ENCODE data around the gene THOC6. TPM values are rescaled to one million over a fixed set of nuclear protein-coding genes. Genes with fewer than 3 reads are reported as not detected.
A peak's percentile ranks its signal among the peaks of the same experiment; 100 is the strongest.

The THOC6 gene
- total RNA-seq, 4 donors from 2014 or later, result 16.5 to 19.1 (median 17.6) TPM

GRCh38 chr16:3010510-3010909, 13.3 kb upstream of the THOC6 start:
- no peaks in the 10 kb centered on the region for H3K36me3 ChIP-seq
- DNase-seq, result no peak
- intact Hi-C loops (cut with DNase I), result no loop called here
- H3K27me3 ChIP-seq, result no peaks in the 10 kb centered on the region
- TF ChIP-seq POLR2A (IDR thresholded peaks at IDR 0.05), result no peak
- TF ChIP-seq, protein P1, sequence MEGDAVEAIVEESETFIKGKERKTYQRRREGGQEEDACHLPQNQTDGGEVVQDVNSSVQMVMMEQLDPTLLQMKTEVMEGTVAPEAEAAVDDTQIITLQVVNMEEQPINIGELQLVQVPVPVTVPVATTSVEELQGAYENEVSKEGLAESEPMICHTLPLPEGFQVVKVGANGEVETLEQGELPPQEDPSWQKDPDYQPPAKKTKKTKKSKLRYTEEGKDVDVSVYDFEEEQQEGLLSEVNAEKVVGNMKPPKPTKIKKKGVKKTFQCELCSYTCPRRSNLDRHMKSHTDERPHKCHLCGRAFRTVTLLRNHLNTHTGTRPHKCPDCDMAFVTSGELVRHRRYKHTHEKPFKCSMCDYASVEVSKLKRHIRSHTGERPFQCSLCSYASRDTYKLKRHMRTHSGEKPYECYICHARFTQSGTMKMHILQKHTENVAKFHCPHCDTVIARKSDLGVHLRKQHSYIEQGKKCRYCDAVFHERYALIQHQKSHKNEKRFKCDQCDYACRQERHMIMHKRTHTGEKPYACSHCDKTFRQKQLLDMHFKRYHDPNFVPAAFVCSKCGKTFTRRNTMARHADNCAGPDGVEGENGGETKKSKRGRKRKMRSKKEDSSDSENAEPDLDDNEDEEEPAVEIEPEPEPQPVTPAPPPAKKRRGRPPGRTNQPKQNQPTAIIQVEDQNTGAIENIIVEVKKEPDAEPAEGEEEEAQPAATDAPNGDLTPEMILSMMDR (IDR thresholded peaks at IDR 0.05), result no peak
- H3K9me3 ChIP-seq, result no peaks in the 10 kb centered on the region
- peaks cover 9 to 16% of the 10 kb centered on the region in 2 donors for H3K4me1 ChIP-seq
- H3K4me3 ChIP-seq (replicated peaks in 1 of 3), result no peak overlapping the region
- no peak overlapping the region for H3K27ac ChIP-seq
- WGBS, 2 donors, result 93 to 96% methylated on average over 8 of the region's 8 CpGs

- no peak overlapping the region for H3K27ac ChIP-seq
- no peak overlapping the region for H3K4me3 ChIP-seq (replicated peaks in 1 of 3)
- H3K9me3 ChIP-seq, result no peaks in the 10 kb centered on the region
- peaks cover 9 to 16% of the 10 kb centered on the region in 2 donors for H3K4me1 ChIP-seq
- TF ChIP-seq POLR2A (IDR thresholded peaks at IDR 0.05), result no peak
- TF ChIP-seq, protein P1 (IDR thresholded peaks at IDR 0.05), result no peak
- peak; percentile 38 to 44 for DNase-seq
- no peaks in the 10 kb centered on the region for H3K36me3 ChIP-seq
- 14 to 15% methylated on average over 14 of the region's 19 CpGs for WGBS, 2 donors
- intact Hi-C loops (cut with DNase I), result no loop called here
- H3K27me3 ChIP-seq, result no peaks in the 10 kb centered on the region
Measured at GRCh38 chr16:3012246-3012645, 11.6 kb upstream of the THOC6 start.

DNA sequence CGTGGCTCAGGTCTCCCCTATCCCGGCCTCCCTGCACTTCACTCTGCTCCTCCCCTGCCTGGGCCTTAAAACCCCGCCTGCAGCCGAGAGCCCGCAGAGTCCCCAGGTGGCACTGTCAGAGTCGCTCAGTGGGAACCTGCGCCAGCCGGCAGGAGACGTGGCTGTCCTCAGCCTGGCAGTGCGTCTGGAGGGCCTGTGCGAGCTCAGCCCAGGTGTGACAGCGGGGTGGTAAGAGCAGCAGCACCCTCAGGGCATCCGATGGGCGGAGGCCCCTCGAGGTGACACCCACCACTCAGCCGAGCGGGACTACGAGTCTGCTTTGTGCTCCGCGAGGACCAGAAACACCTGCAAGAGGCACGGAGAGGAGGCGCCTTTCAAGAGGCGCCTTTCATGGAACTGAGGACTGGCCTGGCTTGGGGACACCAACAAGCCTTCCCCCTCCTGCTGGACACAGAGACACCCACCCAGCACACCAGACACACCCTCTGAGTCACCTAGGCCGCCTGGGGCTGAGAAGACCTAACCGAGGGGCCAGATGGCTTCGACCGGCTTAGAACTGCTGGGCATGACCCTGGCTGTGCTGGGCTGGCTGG, 10.9 kb upstream of the THOC6 start, which contains the start of gene CLDN9:
Gene CLDN9, plus strand, starts transcription at position 96 of the 593 bp plus-strand sequence. Its CDS starts 440 bp downstream, at position 536.
- H3K27me3 ChIP-seq, result no peaks in the 10 kb centered on the region
- TF ChIP-seq, protein P1 (IDR thresholded peaks at IDR 0.05), result peak in 2 of 6 experiments; percentile 9 to 14
- TF ChIP-seq POLR2A (IDR thresholded peaks at IDR 0.05), result peak in 1 of 2 donors; percentile 44
- DNase-seq, result peak; percentile 77 to 85
- H3K4me3 ChIP-seq (replicated peaks in 1 of 3), result no peak within 1 kb of the TSS
- 20 to 42% methylated on average over 8 to 14 of the region's 27 CpGs for WGBS, 2 donors
- peaks cover 11 to 17% of the 10 kb centered on the region in 2 donors for H3K4me1 ChIP-seq
- no peak within 1 kb of the TSS for H3K27ac ChIP-seq
- intact Hi-C loops (cut with DNase I), result no loop called here
- no peaks in the 10 kb centered on the region for H3K36me3 ChIP-seq
- no peaks in the 10 kb centered on the region for H3K9me3 ChIP-seq

GRCh38 chr16:3013491-3013951, 10.3 kb upstream of the THOC6 start:
- TF ChIP-seq, protein P1 (IDR thresholded peaks at IDR 0.05), result no peak
- no peak for TF ChIP-seq POLR2A (IDR thresholded peaks at IDR 0.05)
- Histone ChIP-seq H3K4me3 (replicated peaks in 1 of 3) (no peak overlapping the region), H3K27ac (no peak overlapping the region), H3K4me1 (peaks cover 15 to 23% of the 10 kb centered on the region in 2 donors), H3K27me3 (no peaks in the 10 kb centered on the region), H3K36me3 (no peaks in the 10 kb centered on the region), H3K9me3 (no peaks in the 10 kb centered on the region)
- DNase-seq, result no peak
- 40 to 58% methylated on average over 1 to 14 of the region's 27 CpGs for WGBS, 2 donors
- intact Hi-C loops (cut with DNase I), result no loop called here

GRCh38 chr16:3013998-3014690, 9.7 kb upstream of the THOC6 start:
- H3K27me3 ChIP-seq, result no peaks in the 10 kb centered on the region
- no peak for TF ChIP-seq POLR2A (IDR thresholded peaks at IDR 0.05)
- TF ChIP-seq, protein P1 (IDR thresholded peaks at IDR 0.05), result no peak
- peaks cover 15 to 25% of the 10 kb centered on the region in 2 donors for H3K4me1 ChIP-seq
- no peak overlapping the region for H3K4me3 ChIP-seq (replicated peaks in 1 of 3)
- 65 to 70% methylated on average over 6 to 9 of the region's 12 CpGs for WGBS, 2 donors
- no peak for DNase-seq
- no peak overlapping the region for H3K27ac ChIP-seq
- H3K36me3 ChIP-seq, result no peaks in the 10 kb centered on the region
- no peaks in the 10 kb centered on the region for H3K9me3 ChIP-seq
- intact Hi-C loops (cut with DNase I), result no loop called here

Data from thyroid gland (tissue), 4 donors.